Measurements from ENCODE around the gene PM20D2. TPM values are rescaled to one million over a fixed set of nuclear protein-coding genes. Genes with fewer than 3 reads are reported as not detected.

PM20D2 gene
- total and polyA plus RNA-seq, 2 of the 8 experiments (the other 6 are each of a cell fraction or from before 2014, with no cell fraction given): 2.7 to 7.6 TPM

- H3K18ac ChIP-seq (ENCODE audit: extremely low read depth, low read length): no peak overlapping the region
- no peak overlapping the region for H2BK120ac ChIP-seq (replicated peaks; ENCODE audit: low read depth, low read length)
- H4K8ac ChIP-seq (ENCODE audit: extremely low read depth, insufficient read depth, low read length): no peak overlapping the region
- DNase-seq (ENCODE audit: low read depth in 1 of 2, low spot score in 2 of 2) (no peak), FAIRE-seq (no peak)
- H2AFZ ChIP-seq (ENCODE audit: low read length): no peak overlapping the region
- no peak overlapping the region for H4K91ac ChIP-seq (replicated peaks; ENCODE audit: insufficient read length, low read length)
- no peak overlapping the region for H4K5ac ChIP-seq (ENCODE audit: insufficient read length, low read depth, low read length)
- no peak overlapping the region for H3K27ac ChIP-seq (ENCODE audit: low read depth, low read length)
- ChIA-PET POLR2A (ENCODE audit: partially characterized antibody) (no interaction called here), CTCF (ENCODE audit: partially characterized antibody) (interaction anchor here (0.8 to 1.0 kb wide), 2 partner anchors 12 to 108 kb away, joined by 3 read pairs; no protein-coding TSS in a partner anchor)
- H3K4me1 ChIP-seq (replicated peaks in 1 of 4; ENCODE audit: control insufficient read depth in 3 of 4, insufficient read depth in 4 of 4, low read length in 3 of 4): no peaks in the 10 kb centered on the region
- no peaks in the 10 kb centered on the region for H3K79me1 ChIP-seq (ENCODE audit: low read depth, low read length)
- H3K14ac ChIP-seq (ENCODE audit: insufficient read length): no peak overlapping the region
- no peaks in the 10 kb centered on the region for H3K27me3 ChIP-seq (replicated peaks in 1 of 4; ENCODE audit: control insufficient read depth in 3 of 4, extremely low read depth in 1 of 4, insufficient read depth in 3 of 4, low read length in 3 of 4)
- H3K9me3 ChIP-seq (ENCODE audit: insufficient read depth in 2 of 2, low read depth in 1 of 2, low read length in 1 of 2): no peaks in the 10 kb centered on the region
- H4K20me1 ChIP-seq (replicated peaks in 1 of 2; ENCODE audit: control insufficient read depth in 1 of 2, insufficient read depth in 2 of 2, low read length in 2 of 2): no peaks in the 10 kb centered on the region
- no peak overlapping the region for H3K23ac ChIP-seq (ENCODE audit: insufficient read length)
- no peak overlapping the region for H2BK15ac ChIP-seq (ENCODE audit: low read length)
- H3K36me3 ChIP-seq (ENCODE audit: control insufficient read depth in 2 of 4, insufficient read depth in 4 of 4, low read length in 3 of 4): no peaks in the 10 kb centered on the region
- no peaks in the 10 kb centered on the region for H3K23me2 ChIP-seq (ENCODE audit: low read depth, low read length)
- H3K56ac ChIP-seq (replicated peaks; ENCODE audit: insufficient read length, low read depth, low read length): no peak overlapping the region
- H2BK5ac ChIP-seq (ENCODE audit: low read depth, low read length): no peak overlapping the region
- no peak overlapping the region for H3K4ac ChIP-seq (replicated peaks; ENCODE audit: insufficient read length, low read depth, low read length)
- no peaks in the 10 kb centered on the region for H3K79me2 ChIP-seq (ENCODE audit: control insufficient read depth in 1 of 2, insufficient read depth in 2 of 2, low read length in 2 of 2)
- H2BK20ac ChIP-seq (ENCODE audit: low read length): no peak overlapping the region
- H2BK12ac ChIP-seq (ENCODE audit: low read depth, low read length): no peak overlapping the region
- no peak overlapping the region for H3K4me2 ChIP-seq (ENCODE audit: insufficient read depth in 1 of 2, low read depth in 2 of 2, low read length in 2 of 2)
- H3K9ac ChIP-seq (replicated peaks in 1 of 4; ENCODE audit: extremely low read depth in 1 of 4, low read depth in 3 of 4, low read length in 3 of 4): no peak overlapping the region
- 86% methylated on average over 4 of the region's 4 CpGs; no CpG with 5 or more reads in 1 of the 2 experiments for WGBS, 2 experiments (ENCODE audit: extremely low coverage in 1 of 2, insufficient coverage in 1 of 2, insufficient read length in 1 of 2, insufficient replicate concordance in 2 of 2, low coverage in 1 of 2, low lambda C conversion rate in 2 of 2, missing lambda C conversion rate in 1 of 2)
- H3K4me3 ChIP-seq (ENCODE audit: extremely low read depth in 1 of 4, insufficient read depth in 2 of 4, low read depth in 3 of 4, low read length in 4 of 4): no peak overlapping the region
- H2AK5ac ChIP-seq (ENCODE audit: low read depth, low read length): no peak overlapping the region
- TF ChIP-seq NANOG (IDR thresholded peaks at IDR 0.05; ENCODE audit: insufficient read depth, low read depth, low read length, poor library complexity, severe bottlenecking) (no peak), CHD2 (IDR thresholded peaks at IDR 0.05; ENCODE audit: low read length) (no peak), HDAC2 (IDR thresholded peaks at IDR 0.05; ENCODE audit: borderline replicate concordance in 1 of 2, low read depth in 2 of 2, low read length in 2 of 2) (no peak), PHF8 (conservative IDR thresholded peaks at IDR 0.05; ENCODE audit: low read depth, low read length) (no peak), E2F6 (IDR thresholded peaks at IDR 0.05) (no peak)
Observed at GRCh38 chr6:89173634-89174033, 27.8 kb downstream of the PM20D2 start.

Data from H1 (cell line).